PC-3 (cell line): ENCODE results near the gene TMED7.

ENCODE experiments used
- CTCF ChIP-seq: fragments of 300-600 bp; sonication (generic); conservative IDR thresholded peaks from 2 replicates; pipeline ENCODE4 v1.5.1; 2017; ENCODE audit warnings: antibody characterized with exemption, low read depth, mild to moderate bottlenecking, low read length
- EZH2 ChIP-seq: fragments of 300-600 bp; sonication (generic); IDR thresholded peaks from one replicate; pipeline ENCODE4 v1.6.1; 2017; ENCODE audit warnings: antibody characterized with exemption, mild to moderate bottlenecking, low read length; ENCODE audit not compliant: unreplicated experiment

- TF ChIP-seq CTCF (no peak), EZH2 (no peak)
Observed at GRCh38 chr5:115627295-115627865, 1.5 kb upstream of the TMED7 start.
